B cell (primary cell): Measurements from ENCODE around the gene NTM. TPM values are rescaled to one million over a fixed set of nuclear protein-coding genes. Genes with fewer than 3 reads are reported as not detected.

ENCODE experiments used
- ATAC-seq: fragments of 200-7000 bp; cut with Tn5 transposase; one replicate; pipeline ENCODE4 v1.10.0; 2021; ENCODE audit warnings: low read depth, mild to moderate bottlenecking, moderate number of reproducible peaks, moderate library complexity
- CTCF ChIA-PET: fragments of 350-600 bp; sonication (Branson Sonifier 250); formaldehyde crosslinking; loops from one replicate; lab custom pipeline; 2021; ENCODE audit warnings: antibody characterized with exemption, inconsistent platforms; lab: Charles Lee
- POLR2A ChIA-PET: fragments of 350-600 bp; sonication (Branson Sonifier 250); formaldehyde crosslinking; loops from one replicate; lab custom pipeline; 2021; ENCODE audit warnings: antibody characterized with exemption; lab: Charles Lee
- DNase-seq: peaks from one replicate; pipeline ENCODE4 v3.0.0; 2013
- H2AFZ ChIP-seq: 2 replicates; pipeline ENCODE4 v1.6.1; 2012; ENCODE audit warnings: mild to moderate bottlenecking, low read depth, low read length; ENCODE audit not compliant: insufficient read depth, poor library complexity, severe bottlenecking
- H3K27ac ChIP-seq, 2 donors: 1 replicate in 1 of 2; 2 replicates in 1 of 2; pipeline ENCODE4 v1.5.1; 2012 to 2013; ENCODE audit warnings: low read length in 2 of 2, mild to moderate bottlenecking in 2 of 2, moderate library complexity in 1 of 2
- H3K27me3 ChIP-seq, 4 experiments: fragments of 200-600 bp in 1 of 4; sonication (generic) in 1 of 4; replicated peaks in 1 of 4; 1 replicate in 2 of 4; 2 replicates in 2 of 4; pipeline versions ENCODE4 v1.6.1 to v1.7.0; 2013 to 2016; ENCODE audit warnings: low read length in 3 of 4, mild to moderate bottlenecking in 2 of 4, mixed read lengths in 1 of 4, moderate library complexity in 1 of 4; ENCODE audit not compliant: insufficient read depth in 4 of 4, control insufficient read depth in 3 of 4; ENCODE audit errors: control extremely low read depth in 1 of 4
- H3K36me3 ChIP-seq, 2 experiments: replicated peaks in 1 of 2; 1 replicate in 1 of 2; 2 replicates in 1 of 2; pipeline versions ENCODE4 v1.6.1 to v1.7.1; 2013; ENCODE audit warnings: low read length in 1 of 2; ENCODE audit not compliant: insufficient read depth in 2 of 2, control insufficient read depth in 1 of 2; ENCODE audit errors: control extremely low read depth in 1 of 2, extremely low read depth in 1 of 2
- H3K4me1 ChIP-seq, 2 donors: fragments of 200-600 bp in 1 of 2; sonication (generic) in 1 of 2; 1 replicate in 1 of 2; 2 replicates in 1 of 2; pipeline versions ENCODE4 v1.5.1 to v1.6.1; 2013 to 2017; ENCODE audit warnings: low read length in 2 of 2; ENCODE audit not compliant: control insufficient read depth in 2 of 2, insufficient read depth in 2 of 2
- H3K4me2 ChIP-seq: replicated peaks from 2 replicates; pipeline ENCODE3; 2012; ENCODE audit warnings: mild to moderate bottlenecking, low read depth, low read length; ENCODE audit not compliant: poor library complexity, severe bottlenecking
- H3K4me3 ChIP-seq, 5 experiments: fragments of 200-600 bp in 1 of 5; sonication (generic) in 1 of 5; 1 replicate in 3 of 5; 2 replicates in 2 of 5; pipeline versions ENCODE4 v1.5.1 to v1.7.0; 2011 to 2016; ENCODE audit warnings: low read length in 4 of 5, mild to moderate bottlenecking in 4 of 5, low read depth in 2 of 5, control low read depth in 1 of 5, moderate library complexity in 1 of 5; ENCODE audit not compliant: insufficient read depth in 1 of 5; ENCODE audit errors: control extremely low read depth in 1 of 5, extremely low read depth in 1 of 5
- H3K79me2 ChIP-seq: fragments of 200-600 bp; sonication (generic); one replicate; pipeline ENCODE4 v1.6.0; 2016; ENCODE audit warnings: low read length; ENCODE audit not compliant: control insufficient read depth, insufficient read depth
- H3K9ac ChIP-seq: fragments of 200-600 bp; sonication (generic); 2 replicates; pipeline ENCODE4 v1.6.1; 2017; ENCODE audit warnings: mild to moderate bottlenecking, low read length, moderate library complexity
- H3K9me3 ChIP-seq, 3 donors: one replicate each; pipeline versions ENCODE4 v1.6.1 to v1.7.1; 2013; ENCODE audit warnings: low read length in 2 of 3; ENCODE audit not compliant: control insufficient read depth in 2 of 3, insufficient read depth in 1 of 3; ENCODE audit errors: control extremely low read depth in 1 of 3
- H4K20me1 ChIP-seq: 2 replicates; pipeline ENCODE4 v1.6.0; 2012; ENCODE audit warnings: mild to moderate bottlenecking, low read length; ENCODE audit not compliant: insufficient read depth, control insufficient read depth, poor library complexity, severe bottlenecking
- H3K27ac Mint-ChIP-seq: one replicate; pipeline ENCODE4 v1.8.0; 2021; ENCODE audit warnings: mixed read lengths
- H3K27me3 Mint-ChIP-seq: one replicate; pipeline ENCODE4 v1.8.0; 2021; ENCODE audit warnings: mixed read lengths
- H3K4me1 Mint-ChIP-seq: one replicate; pipeline ENCODE4 v1.8.0; 2021; ENCODE audit warnings: mixed read lengths
- H3K4me3 Mint-ChIP-seq: one replicate; pipeline ENCODE4 v1.8.0; 2021; ENCODE audit warnings: mixed read lengths
- H3K9me3 Mint-ChIP-seq: one replicate; pipeline ENCODE4 v1.8.0; 2022; ENCODE audit warnings: mixed read lengths; ENCODE audit not compliant: insufficient read depth
- CTCF ChIP-seq: fragments of 200-600 bp; IDR thresholded peaks from one replicate; pipeline ENCODE4 v1.8.0; 2022; ENCODE audit warnings: antibody characterized with exemption, mild to moderate bottlenecking
- EZH2 ChIP-seq: IDR thresholded peaks from 2 replicates; pipeline ENCODE4 v1.6.1; 2012; ENCODE audit warnings: borderline replicate concordance, low read depth, mild to moderate bottlenecking, moderate library complexity, low read length; ENCODE audit not compliant: insufficient read depth, poor library complexity, severe bottlenecking
- WGBS: methylation state at CpG from one replicate; pipeline ENCODE4 v1.1.5; 2013; ENCODE audit warnings: missing lambda C conversion rate; ENCODE audit not compliant: insufficient coverage; 5-methylcytosine and 5-hydroxymethylcytosine counted together
- intact Hi-C: fragments of 100-400 bp; cut with micrococcal nuclease; formaldehyde crosslinking; loops from one replicate; pipeline ENCODE4 v1.10.0; 2022
- polyA plus RNA-seq: library from polyadenylated mRNA; depleted of rRNA; stranded (reverse); fragments of >200 nt; gene quantifications from 2 replicates; pipeline ENCODE4 v1.2.3, GENCODE V29; 2012
- total RNA-seq, 2 donors: library from RNA; stranded (reverse); fragments of 120-200 nt in 1 of 2; gene quantifications; 1 replicate in 1 of 2; 2 replicates in 1 of 2; pipeline versions ENCODE4 v1.2.3 to v1.2.4, GENCODE V29; 2013 to 2022

The NTM gene
- total and polyA plus RNA-seq, 2 donors (not counting 1 experiment from before 2014, with no cell fraction given): not detected

GRCh38 chr11:131690776-131691175, 320.4 kb downstream of the NTM start:
- POLR2A ChIA-PET: no interaction called here
- CTCF ChIA-PET: no interaction called here
- H3K4me3 Mint-ChIP-seq: no peak overlapping the region

More at GRCh38 chr11:131690776-131691175, 320.4 kb downstream of the NTM start:
- TF ChIP-seq CTCF (no peak), EZH2 (no peak)
- Histone ChIP-seq H3K4me1 (no peaks in the 10 kb centered on the region), H3K9me3 (peaks cover 0 to 21% (median 0%) of the 10 kb centered on the region in 3 donors), H3K27ac (no peak overlapping the region), H3K9ac (no peak overlapping the region), H3K4me3 (no peak overlapping the region), H2AFZ (no peak overlapping the region), H3K4me2 (no peak overlapping the region), H3K79me2 (no peaks in the 10 kb centered on the region), H3K27me3 (peaks cover 0 to 15% (median 0%) of the 10 kb centered on the region in 4 experiments), H4K20me1 (no peaks in the 10 kb centered on the region), H3K36me3 (no peaks in the 10 kb centered on the region)
- ATAC-seq (no peak), DNase-seq (no peak)
- intact Hi-C loops: no loop called here
- WGBS: 93% methylated on average over 17 of the region's 18 CpGs
- H3K27ac Mint-ChIP-seq: no peak overlapping the region
- H3K27me3 Mint-ChIP-seq: peaks cover 35% of the 10 kb centered on the region
- H3K9me3 Mint-ChIP-seq: no peaks in the 10 kb centered on the region
- no peaks in the 10 kb centered on the region for H3K4me1 Mint-ChIP-seq
